ENCODE measurements around the gene OR2G6.
"Not testable (repeated sequence)": the region's sequence is repeated elsewhere in the genome, so short reads cannot be mapped to it uniquely, and the experiment has no call there.

The OR2G6 gene

GRCh38 chr1:248507773-248508172, at the start of gene OR2G6:
TSS of gene OR2G6 (plus strand) at chr1:248508073. CDS start at chr1:248521647, 13,574 bp downstream.
- not testable (repeated sequence) for H3K27ac ChIP-seq (ENCODE audit: low read depth, low read length); H3K27me3 ChIP-seq (ENCODE audit: control insufficient read depth, low read length); H3K9me2 ChIP-seq (replicated peaks; ENCODE audit: control insufficient read depth, low read length); H3F3A ChIP-seq (ENCODE audit: control insufficient read depth, insufficient read depth); H3K79me2 ChIP-seq (ENCODE audit: control insufficient read depth, low read length); H3K4me3 ChIP-seq (ENCODE audit: low read length); H3K9me3 ChIP-seq (ENCODE audit: control insufficient read depth, insufficient read depth, low read length); H3K36me3 ChIP-seq (ENCODE audit: control insufficient read depth, low read length); H4K20me1 ChIP-seq (ENCODE audit: control insufficient read depth, insufficient read depth, low read depth, low read length); H3K4me1 ChIP-seq (ENCODE audit: control insufficient read depth, low read length); H3K4me2 ChIP-seq (ENCODE audit: low read length)

- not testable (repeated sequence) for H3K4me2 ChIP-seq (ENCODE audit: low read length); H3K4me3 ChIP-seq (ENCODE audit: low read length); H3K4me1 ChIP-seq (ENCODE audit: control insufficient read depth, low read length); H3K9me3 ChIP-seq (ENCODE audit: control insufficient read depth, insufficient read depth, low read length); H3K27ac ChIP-seq (ENCODE audit: low read depth, low read length); H4K20me1 ChIP-seq (ENCODE audit: control insufficient read depth, insufficient read depth, low read depth, low read length); H3F3A ChIP-seq (ENCODE audit: control insufficient read depth, insufficient read depth); H3K9me2 ChIP-seq (replicated peaks; ENCODE audit: control insufficient read depth, low read length); H3K36me3 ChIP-seq (ENCODE audit: control insufficient read depth, low read length); H3K27me3 ChIP-seq (ENCODE audit: control insufficient read depth, low read length); H3K79me2 ChIP-seq (ENCODE audit: control insufficient read depth, low read length)
Measured at GRCh38 chr1:248459117-248459516, 48.8 kb upstream of the OR2G6 start.

- Histone ChIP-seq H3F3A (ENCODE audit: control insufficient read depth, insufficient read depth) (no peaks in the 10 kb centered on the region), H4K20me1 (ENCODE audit: control insufficient read depth, insufficient read depth, low read depth, low read length) (no peaks in the 10 kb centered on the region), H3K79me2 (ENCODE audit: control insufficient read depth, low read length) (no peaks in the 10 kb centered on the region), H3K9me3 (ENCODE audit: control insufficient read depth, insufficient read depth, low read length) (no peaks in the 10 kb centered on the region), H3K27ac (ENCODE audit: low read depth, low read length) (no peak overlapping the region), H3K4me3 (ENCODE audit: low read length) (no peak overlapping the region), H3K36me3 (ENCODE audit: control insufficient read depth, low read length) (no peaks in the 10 kb centered on the region), H3K4me1 (ENCODE audit: control insufficient read depth, low read length) (no peaks in the 10 kb centered on the region), H3K4me2 (ENCODE audit: low read length) (no peak overlapping the region), H3K9me2 (replicated peaks; ENCODE audit: control insufficient read depth, low read length) (no peaks in the 10 kb centered on the region), H3K27me3 (ENCODE audit: control insufficient read depth, low read length) (no peaks in the 10 kb centered on the region)
- TF ChIP-seq EZH2phosphoT487 (IDR thresholded peaks at IDR 0.05; ENCODE audit: borderline replicate concordance, low read length) (no peak), CTCF (IDR thresholded peaks at IDR 0.05; ENCODE audit: low read depth, low read length, poor library complexity, severe bottlenecking) (no peak)
Measured at GRCh38 chr1:248471154-248471553, 36.7 kb upstream of the OR2G6 start.

GRCh38 chr1:248472111-248472510, 35.8 kb upstream of the OR2G6 start:
- not testable (repeated sequence) for H3K9me3 ChIP-seq (ENCODE audit: control insufficient read depth, insufficient read depth, low read length); H3K36me3 ChIP-seq (ENCODE audit: control insufficient read depth, low read length); H3K9me2 ChIP-seq (replicated peaks; ENCODE audit: control insufficient read depth, low read length); H3K27me3 ChIP-seq (ENCODE audit: control insufficient read depth, low read length); H3F3A ChIP-seq (ENCODE audit: control insufficient read depth, insufficient read depth); H3K4me2 ChIP-seq (ENCODE audit: low read length); H3K4me3 ChIP-seq (ENCODE audit: low read length); H3K27ac ChIP-seq (ENCODE audit: low read depth, low read length); H3K4me1 ChIP-seq (ENCODE audit: control insufficient read depth, low read length); H4K20me1 ChIP-seq (ENCODE audit: control insufficient read depth, insufficient read depth, low read depth, low read length); H3K79me2 ChIP-seq (ENCODE audit: control insufficient read depth, low read length)

- H3F3A ChIP-seq (ENCODE audit: control insufficient read depth, insufficient read depth): not testable (repeated sequence)
Measured at GRCh38 chr1:248473051-248473450, 34.8 kb upstream of the OR2G6 start, which contains the start of gene OR2T3. TSS of gene OR2T3 (plus strand) at chr1:248473351. CDS start at chr1:248473351, 0 bp downstream.

DNA sequence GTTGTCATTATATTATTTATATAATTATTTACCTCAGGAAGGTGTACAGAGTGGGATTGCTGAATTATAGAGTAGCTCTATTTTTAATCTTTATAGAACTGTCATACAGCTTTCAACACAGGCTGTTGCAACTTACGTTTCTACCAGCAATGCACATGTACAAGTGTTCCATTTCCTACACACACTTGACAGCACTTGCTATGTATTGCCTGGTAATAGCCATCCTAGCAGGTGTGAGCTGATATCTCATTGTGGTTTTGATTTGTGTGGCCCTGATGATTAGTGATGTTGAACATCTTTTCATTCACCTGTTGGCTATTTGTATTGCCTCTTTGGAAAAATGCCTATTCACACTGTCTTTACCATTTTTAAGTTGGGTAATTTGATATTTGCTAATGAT, 32.2 kb upstream of the OR2G6 start:
- not testable (repeated sequence) for H3K27me3 ChIP-seq (ENCODE audit: control insufficient read depth, low read length); H3K36me3 ChIP-seq (ENCODE audit: control insufficient read depth, low read length); H3K79me2 ChIP-seq (ENCODE audit: control insufficient read depth, low read length); H3K4me3 ChIP-seq (ENCODE audit: low read length); H3K27ac ChIP-seq (ENCODE audit: low read depth, low read length); H4K20me1 ChIP-seq (ENCODE audit: control insufficient read depth, insufficient read depth, low read depth, low read length); H3K9me3 ChIP-seq (ENCODE audit: control insufficient read depth, insufficient read depth, low read length); H3K4me1 ChIP-seq (ENCODE audit: control insufficient read depth, low read length); H3K4me2 ChIP-seq (ENCODE audit: low read length); H3F3A ChIP-seq (ENCODE audit: control insufficient read depth, insufficient read depth); H3K9me2 ChIP-seq (replicated peaks; ENCODE audit: control insufficient read depth, low read length)

More at GRCh38 chr1:248473051-248473450, 34.8 kb upstream of the OR2G6 start, which contains the start of gene OR2T3:
- not testable (repeated sequence) for H3K79me2 ChIP-seq (ENCODE audit: control insufficient read depth, low read length); H3K4me3 ChIP-seq (ENCODE audit: low read length); H3K4me2 ChIP-seq (ENCODE audit: low read length); H3K27me3 ChIP-seq (ENCODE audit: control insufficient read depth, low read length); H3K36me3 ChIP-seq (ENCODE audit: control insufficient read depth, low read length); H3K27ac ChIP-seq (ENCODE audit: low read depth, low read length); H3K9me3 ChIP-seq (ENCODE audit: control insufficient read depth, insufficient read depth, low read length); H4K20me1 ChIP-seq (ENCODE audit: control insufficient read depth, insufficient read depth, low read depth, low read length); H3K9me2 ChIP-seq (replicated peaks; ENCODE audit: control insufficient read depth, low read length); H3K4me1 ChIP-seq (ENCODE audit: control insufficient read depth, low read length)

- not testable (repeated sequence) for H3K9me2 ChIP-seq (replicated peaks; ENCODE audit: control insufficient read depth, low read length); H3K4me2 ChIP-seq (ENCODE audit: low read length); H3K27ac ChIP-seq (ENCODE audit: low read depth, low read length); H3K9me3 ChIP-seq (ENCODE audit: control insufficient read depth, insufficient read depth, low read length); H3K27me3 ChIP-seq (ENCODE audit: control insufficient read depth, low read length); H3K4me3 ChIP-seq (ENCODE audit: low read length); H4K20me1 ChIP-seq (ENCODE audit: control insufficient read depth, insufficient read depth, low read depth, low read length); H3F3A ChIP-seq (ENCODE audit: control insufficient read depth, insufficient read depth); H3K79me2 ChIP-seq (ENCODE audit: control insufficient read depth, low read length); H3K36me3 ChIP-seq (ENCODE audit: control insufficient read depth, low read length); H3K4me1 ChIP-seq (ENCODE audit: control insufficient read depth, low read length)
Measured at GRCh38 chr1:248481686-248482579, 25.9 kb upstream of the OR2G6 start.

Measured in DOHH2 (cell line).